ENCODE results near the gene RNF225.
A peak's percentile ranks its signal among the peaks of the same experiment; 100 is the strongest.
"Not testable (repeated sequence)": the region's sequence is repeated elsewhere in the genome, so short reads cannot be mapped to it uniquely, and the experiment has no call there.

RNF225 gene

DNA sequence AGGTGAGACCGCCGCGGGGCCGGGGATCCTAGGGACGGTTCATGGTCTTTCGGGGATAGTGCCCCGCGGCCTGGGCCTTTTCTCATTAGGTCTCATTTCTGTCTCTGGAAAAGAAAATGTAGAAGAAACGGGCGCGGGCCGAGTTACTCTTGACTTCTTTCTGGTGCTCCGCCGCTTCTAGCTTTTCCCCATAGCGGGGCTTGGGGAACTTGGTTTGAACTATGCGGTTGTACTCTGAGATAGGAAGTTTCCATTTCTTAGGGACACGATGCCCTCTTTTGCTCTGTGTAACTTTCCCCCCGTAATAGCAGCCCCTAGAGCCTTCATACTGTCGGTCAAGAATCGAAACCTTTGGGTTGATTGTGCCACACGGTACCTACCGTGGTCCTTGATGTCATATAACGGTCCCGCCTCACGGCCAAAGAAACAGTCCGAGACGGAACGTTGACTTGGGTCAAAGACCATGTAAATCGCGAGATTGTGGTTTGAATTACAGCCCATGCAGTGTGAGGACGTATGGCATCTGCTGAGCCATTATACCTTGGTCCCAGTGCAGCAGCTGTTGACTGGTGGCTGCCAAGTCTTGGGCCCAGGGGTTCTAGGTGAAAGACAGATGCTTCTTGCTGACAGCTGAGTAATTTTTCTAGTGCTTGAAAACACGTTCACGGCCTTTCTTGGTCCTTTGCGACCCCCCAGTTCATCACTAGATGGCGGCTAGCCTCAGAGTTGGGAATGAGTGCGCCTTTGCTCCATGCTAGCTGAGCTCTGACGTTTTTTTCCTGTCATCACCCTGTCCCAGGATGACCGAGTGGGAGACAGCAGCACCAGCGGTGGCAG is 7.9 kb upstream of the RNF225 start:
- DNase-seq, result no peak

DNA sequence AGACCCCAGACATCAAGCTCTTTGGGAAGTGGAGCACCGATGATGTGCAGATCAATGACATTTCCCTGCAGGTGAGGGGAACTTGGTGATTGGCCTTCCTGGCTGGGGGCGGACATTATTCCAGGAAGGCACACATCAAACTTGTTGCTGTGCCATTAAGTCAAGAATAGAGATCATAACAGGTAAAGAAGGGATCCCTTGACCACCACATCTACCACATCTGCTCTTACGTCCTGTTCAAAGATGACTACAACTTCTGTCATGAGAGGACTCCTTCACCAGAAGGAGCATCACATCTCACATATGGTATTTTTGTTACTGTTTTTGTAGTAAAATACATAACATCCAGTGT is 7.3 kb upstream of the RNF225 start:
- DNase-seq, result no peak

DNA sequence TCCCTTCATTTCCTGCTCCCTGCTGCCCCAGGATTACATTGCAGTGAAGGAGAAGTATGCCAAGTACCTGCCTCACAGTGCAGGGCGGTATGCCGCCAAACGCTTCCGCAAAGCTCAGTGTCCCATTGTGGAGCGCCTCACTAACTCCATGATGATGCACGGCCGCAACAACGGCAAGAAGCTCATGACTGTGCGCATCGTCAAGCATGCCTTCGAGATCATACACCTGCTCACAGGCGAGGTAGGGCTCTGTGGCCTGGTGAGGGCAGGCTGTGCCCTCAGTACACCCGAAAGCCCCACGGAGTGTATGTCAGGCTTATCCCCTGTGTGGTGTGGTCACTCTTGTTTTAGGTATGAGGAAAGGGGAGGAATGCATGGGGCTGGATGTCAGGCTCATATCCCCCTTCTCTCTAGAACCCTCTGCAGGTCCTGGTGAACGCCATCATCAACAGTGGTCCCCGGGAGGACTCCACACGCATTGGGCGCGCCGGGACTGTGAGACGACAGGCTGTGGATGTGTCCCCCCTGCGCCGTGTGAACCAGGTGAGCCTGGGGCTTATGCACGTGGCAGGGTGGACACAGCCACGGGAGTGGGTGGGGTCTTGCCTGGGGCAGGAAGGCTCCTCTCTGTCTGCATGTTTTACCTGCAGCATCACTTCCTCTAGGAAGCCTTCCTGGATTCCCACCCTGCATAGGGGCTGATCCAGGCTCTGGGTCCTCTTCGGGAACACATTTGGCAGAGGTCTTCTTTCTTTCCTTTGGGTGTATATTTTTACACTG is 2.3 kb upstream of the RNF225 start:
- no peak for DNase-seq

- no peak for DNase-seq
Observed at GRCh38 chr19:58393725-58394033, 1.8 kb upstream of the RNF225 start.

- DNase-seq, result no peak
Observed at GRCh38 chr19:58394821-58395219, 636 bp upstream of the RNF225 start.

GRCh38 chr19:58395979-58396627 is 647 bp downstream of the RNF225 start:
- no peak for DNase-seq

DNA sequence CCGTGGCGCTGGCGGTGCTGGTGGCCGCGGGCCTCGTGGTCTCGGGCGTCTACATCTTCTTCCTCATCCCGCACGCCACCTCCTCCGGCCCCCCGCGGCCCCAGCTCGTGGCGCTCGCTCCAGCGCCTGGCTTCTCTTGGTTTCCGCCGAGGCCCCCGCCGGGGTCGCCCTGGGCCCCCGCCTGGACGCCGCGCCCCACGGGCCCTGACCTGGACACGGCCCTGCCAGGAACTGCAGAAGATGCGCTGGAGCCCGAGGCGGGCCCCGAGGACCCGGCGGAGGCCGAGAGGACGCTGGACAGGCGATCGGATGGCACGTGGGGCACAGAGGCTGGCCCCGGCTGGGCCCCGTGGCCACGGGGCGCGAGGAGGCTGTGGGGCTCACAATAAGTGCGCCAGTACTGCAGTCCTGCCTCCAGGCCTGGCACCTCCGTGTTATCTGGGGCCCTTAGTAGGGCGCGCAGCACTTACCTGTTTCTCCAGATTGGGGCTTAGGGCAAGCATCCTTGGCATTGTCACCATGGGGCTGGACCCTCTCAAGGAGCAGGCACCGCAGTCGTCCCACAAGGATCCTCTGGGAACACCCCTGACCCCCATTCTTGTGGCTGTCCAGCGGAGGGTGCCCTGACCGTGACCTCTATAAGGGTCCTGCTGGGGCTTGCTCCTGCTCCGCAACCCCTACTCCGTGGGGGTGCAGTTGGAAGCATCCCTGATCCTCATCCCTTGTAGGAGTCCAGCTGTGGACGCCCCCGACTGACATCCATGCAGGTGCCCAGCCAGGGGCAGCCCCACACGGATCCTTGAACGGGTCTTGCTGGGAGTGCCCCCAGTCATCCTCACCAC is 1.5 kb downstream of the RNF225 start:
- DNase-seq, result no peak

- no peak for DNase-seq
Observed at GRCh38 chr19:58397533-58398037, 2.1 kb downstream of the RNF225 start.

DNA sequence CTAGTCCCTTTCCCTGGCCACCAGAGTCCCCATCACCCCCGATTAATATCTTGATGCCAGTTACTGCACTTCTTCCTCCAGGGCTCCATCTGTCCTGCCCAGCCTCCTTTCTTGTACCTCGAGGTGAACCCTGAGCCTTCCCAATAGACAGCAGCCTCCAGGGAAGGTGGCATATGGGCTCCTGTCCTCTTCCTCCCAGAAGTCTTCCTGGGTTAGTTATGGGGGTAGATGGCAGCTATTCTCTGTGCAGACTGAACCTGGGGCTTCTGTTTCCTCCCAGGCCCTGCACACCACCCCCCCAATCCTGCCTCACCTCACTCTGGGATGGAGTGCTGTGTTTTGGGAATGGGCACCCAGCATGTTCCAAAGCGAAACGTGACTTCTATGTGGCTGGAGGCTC is 2.6 kb downstream of the RNF225 start:
- DNase-seq, result no peak

- DNase-seq, result no peak
Observed at GRCh38 chr19:58398545-58398944, 3.1 kb downstream of the RNF225 start.

DNA sequence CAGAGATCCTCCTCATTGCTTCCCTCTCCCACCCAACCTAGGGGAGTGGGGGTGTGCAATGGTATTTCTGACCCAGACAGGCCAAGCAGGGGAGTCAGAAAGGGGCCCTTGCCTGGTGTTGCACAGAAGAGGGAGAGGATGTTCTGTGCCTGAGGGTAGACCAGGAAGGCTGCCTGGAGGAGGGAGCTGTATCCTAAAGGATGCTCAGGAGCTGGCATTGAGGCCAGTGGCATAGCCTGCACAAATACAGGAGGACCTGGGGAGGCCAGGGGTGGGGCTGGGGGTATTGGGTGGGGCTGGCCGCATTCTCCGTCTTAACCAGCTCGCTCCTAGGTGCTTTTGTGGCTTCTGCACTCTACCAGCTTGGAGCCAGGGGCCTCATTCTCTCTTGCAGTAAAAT is 4.4 kb downstream of the RNF225 start:
- DNase-seq, result no peak

DNA sequence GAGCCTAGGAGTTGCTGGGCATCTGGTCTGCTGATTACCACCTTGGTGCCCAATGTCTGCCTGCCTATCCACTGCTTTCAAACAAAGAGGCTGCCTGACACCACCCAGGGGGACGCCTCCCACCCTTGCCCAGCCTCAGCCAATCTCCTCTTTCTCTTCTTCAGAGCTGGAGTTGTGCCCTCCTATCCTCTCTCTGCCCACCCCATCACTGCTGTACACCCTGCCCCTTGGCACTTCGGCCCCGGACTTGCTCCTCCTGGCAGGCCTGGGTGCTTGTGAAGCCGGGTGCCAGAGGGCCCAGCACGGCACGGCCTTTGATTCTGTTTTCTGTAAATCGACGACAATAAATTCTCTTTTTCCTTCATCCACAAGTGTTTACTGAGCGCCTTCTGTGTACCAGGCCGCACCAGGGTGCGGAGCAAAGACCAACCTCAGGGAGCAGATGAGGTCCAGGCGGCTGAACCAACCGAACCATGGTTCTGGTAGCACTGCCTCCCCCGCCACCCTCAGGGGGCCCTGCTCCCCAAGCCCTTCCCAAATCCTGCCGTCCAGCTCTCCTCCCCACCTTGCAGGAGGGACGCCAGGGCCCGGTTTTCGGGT is 5.0 kb downstream of the RNF225 start:
- no peak for DNase-seq

DNA sequence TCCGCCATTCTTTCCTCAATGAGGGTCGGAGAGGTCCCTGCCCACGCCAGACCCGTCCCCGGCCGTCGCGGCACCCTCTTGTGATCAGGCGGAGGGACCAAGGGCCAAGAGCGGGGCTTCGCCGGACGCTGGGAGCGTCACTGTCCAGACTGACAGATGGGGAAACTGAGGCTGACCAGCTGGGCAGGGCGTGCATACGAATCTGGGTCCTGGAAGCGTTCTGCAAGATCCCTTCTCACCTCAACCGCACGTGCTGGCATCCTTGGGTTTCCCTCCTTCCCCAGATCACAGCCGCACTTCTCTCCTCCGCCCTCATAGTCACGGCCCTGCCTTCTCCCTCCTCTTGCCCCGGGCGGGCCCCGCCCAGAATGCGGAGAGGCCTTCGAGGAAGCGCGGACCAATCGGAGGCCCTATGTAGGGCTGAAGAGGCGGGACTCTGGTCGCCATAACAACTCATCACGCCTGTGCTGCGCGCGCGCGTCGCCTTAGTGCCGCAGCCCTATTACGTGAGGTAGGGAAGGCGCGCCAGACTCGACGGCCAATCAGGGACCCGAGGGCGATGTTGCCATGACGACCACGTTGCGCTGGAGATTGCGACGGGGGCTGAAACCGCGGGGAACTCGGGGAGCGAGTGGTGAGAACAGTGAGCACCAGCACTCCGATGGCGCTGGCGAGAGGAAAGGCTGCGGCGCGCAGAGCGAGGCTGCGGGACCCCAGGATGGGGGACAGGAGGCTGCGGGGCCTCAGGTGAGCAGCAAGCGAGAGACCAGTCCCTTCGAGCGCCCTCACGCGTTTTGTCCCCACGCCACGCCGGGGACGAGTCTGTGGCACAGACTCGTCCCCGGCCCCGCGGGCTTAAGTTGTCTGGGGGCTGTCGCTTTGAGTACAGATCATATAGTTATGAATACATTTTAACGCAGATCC is 5.7 kb downstream of the RNF225 start:
- DNase-seq, result peak; percentile 99

- no peak for DNase-seq
Observed at GRCh38 chr19:58401840-58402421, 6.5 kb downstream of the RNF225 start.

GRCh38 chr19:58403920-58404478 is 8.5 kb downstream of the RNF225 start:
- DNase-seq, result not testable (repeated sequence)

GRCh38 chr19:58406818-58407657 is 11.6 kb downstream of the RNF225 start:
- no peak for DNase-seq

DNA sequence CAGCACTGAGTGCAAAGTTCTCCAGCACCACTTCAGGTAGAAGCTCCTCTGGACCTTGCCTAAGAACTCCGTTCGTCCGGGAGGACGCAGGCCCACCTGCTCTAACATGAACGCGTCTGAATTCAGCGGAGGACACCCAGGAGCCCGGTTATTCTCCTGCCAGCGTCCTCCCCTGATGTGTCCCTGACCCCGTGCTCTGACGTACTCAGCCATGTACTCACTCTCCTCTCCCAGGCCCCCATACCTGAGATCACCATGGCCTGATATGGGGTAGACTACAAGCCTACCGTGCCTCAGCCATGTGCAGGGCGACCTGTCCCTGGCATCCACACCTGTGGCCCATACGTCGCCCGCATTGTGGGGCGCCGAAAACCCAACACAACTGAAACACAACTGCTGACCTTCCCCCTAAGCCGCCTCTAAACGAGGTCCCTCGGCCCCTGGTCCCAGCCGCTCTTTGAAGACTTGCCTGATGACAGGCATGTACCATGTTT is 12.2 kb downstream of the RNF225 start:
- no peak for DNase-seq

DNA sequence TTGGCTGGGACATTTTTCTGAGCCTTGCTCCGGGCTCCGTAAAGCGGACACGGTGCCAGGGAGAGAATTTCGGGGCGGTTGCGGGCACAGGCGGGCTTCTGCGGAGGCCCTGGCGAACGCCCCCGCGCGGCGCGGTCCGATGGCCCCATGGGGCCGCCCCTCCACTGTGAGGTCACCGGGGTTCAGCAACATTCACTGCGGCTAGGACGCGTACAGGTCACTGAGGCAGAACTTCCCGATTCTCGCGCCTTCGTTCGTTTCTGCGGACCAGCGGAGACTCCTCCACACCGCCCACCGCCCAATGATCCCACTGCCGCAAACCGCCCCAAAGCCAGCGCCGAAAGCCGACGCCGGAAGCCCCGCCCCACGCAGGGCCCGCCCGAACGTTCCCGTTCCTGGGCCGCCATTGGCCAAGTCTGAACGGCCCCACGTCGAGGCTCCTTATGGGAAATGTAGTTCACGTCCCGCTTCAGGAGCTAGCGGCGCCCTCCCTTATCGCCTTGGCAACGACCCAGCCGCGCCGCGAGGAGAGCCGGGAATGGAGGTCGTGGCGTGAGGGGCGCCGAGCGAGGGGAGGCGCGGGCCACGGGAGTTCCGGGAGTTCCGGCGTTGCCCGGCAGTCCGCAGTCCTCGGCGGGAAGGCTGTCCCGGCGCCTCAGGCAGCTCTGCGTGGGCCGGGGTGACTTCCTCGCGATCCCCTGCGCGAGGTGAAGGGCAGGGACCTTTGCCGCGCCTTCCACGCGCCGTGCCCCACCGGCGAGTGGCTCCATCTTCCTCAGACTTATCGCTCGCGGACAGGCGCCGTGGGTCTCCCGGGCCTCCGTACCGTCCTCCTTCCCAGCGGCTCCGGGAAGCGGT is 12.9 kb downstream of the RNF225 start, which contains the start of gene ZNF584:
TSS of gene ZNF584 (plus strand) at position 498 of the 858 bp plus-strand sequence. CDS start 499 bp downstream, outside the sequence.
- DNase-seq, result peak; percentile 94

Measured in CD4-positive, alpha-beta T cell treated with Interleukin-4 for 4 hours (primary cell).